Middle frontal gyrus (tissue), 1 donor: ENCODE results near the gene CRTAP.
"Not testable (repeated sequence)": the region's sequence is repeated elsewhere in the genome, so short reads cannot be mapped to it uniquely, and the experiment has no call there.

ENCODE experiments used
- DNase-seq: peaks from one replicate; pipeline ENCODE4 v3.0.0-alpha.2; 2015; ENCODE audit warnings: low spot score; ENCODE audit errors: extremely low spot score

CRTAP gene

DNA sequence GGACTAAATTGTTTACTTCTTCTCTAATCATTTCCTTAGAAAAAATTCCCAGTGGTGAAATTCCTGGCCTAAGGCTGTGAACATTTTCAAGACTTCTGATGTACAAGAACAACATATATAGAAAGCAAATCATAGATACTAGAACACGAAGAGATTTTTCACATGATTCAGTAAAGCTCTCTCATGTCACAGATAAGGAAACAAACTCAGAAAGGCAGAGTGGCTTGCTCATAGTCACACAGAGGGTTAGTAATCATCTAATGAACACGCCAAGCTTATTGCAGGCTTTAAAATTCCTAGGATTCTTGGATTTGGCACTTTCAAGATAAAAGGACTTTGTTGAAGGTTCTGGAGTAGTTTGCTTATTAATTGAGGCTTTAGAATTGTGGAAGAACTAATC lies 26.2 kb downstream of the CRTAP start:
- DNase-seq = no peak

DNA sequence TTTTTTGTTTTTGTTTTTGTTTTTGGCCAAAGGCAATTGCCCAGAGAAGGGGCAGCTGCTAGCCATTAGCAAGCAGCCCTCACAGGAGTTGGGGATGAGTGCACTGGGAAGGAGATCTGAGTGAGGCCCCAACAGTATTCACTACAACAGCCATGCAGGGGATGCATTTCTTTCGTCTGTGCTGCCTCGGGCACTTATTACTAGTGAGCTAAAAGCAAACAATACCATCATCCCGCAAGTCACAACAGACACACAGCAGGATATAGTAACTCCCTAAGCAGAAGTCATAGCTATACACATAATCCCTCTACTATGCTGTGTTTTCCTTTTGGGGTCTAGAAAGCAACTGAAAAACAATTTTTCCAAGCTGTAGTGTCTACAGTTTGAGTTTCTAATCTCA lies 27.2 kb downstream of the CRTAP start:
- no peak for DNase-seq

DNA sequence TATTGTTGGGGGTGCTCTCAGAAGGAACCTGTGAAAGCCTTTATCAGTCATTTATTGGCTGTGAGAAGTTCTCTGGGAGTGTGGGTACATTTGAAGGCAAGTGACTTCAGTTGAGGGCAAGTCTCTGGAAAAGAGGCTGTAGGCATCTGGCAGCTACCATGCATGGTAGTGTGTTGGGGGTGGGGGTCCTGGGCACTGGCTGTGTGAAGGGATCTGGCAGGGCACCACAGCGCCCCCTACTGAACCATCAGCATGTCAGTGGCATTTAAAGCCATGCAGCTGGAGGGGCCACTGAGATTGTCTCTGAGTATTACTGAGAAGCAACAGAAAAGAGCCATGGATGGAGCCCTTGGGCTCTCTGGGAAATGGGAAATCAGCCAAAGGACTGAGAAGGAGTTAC lies 30.6 kb downstream of the CRTAP start:
- DNase-seq = no peak

DNA sequence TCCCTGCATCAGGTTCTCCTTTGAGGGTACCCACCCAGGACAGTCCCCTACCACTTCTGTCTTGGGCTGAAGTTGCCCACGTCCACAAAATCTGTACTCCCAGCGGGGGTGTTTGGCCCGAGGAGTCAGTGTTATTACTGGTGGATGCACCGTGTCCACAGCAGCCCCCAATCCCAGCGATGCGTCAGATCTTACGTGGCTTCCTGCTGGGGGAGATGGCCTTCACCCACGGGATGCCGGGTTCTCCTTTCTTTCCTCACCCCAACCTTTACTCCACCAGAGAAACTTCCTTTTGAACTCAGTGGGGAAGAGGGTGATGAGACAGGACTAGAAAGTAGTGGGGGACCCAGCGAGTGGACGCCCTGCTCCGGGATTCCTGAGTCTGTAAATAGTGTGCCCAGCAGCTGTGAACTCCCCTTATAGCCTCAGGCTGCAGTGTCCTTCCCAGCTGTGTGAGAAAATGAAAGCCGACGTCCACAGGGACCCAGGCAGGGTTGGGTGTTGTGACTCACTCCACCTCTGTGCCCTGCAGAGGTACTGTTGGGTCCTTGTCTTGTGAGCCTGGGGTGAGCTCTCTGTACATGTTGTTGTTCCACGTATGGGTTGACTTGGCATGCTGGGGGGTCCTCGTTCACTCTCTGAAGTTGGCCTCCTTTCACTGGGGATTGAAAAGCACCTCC lies 31.5 kb downstream of the CRTAP start:
- no peak for DNase-seq

DNA sequence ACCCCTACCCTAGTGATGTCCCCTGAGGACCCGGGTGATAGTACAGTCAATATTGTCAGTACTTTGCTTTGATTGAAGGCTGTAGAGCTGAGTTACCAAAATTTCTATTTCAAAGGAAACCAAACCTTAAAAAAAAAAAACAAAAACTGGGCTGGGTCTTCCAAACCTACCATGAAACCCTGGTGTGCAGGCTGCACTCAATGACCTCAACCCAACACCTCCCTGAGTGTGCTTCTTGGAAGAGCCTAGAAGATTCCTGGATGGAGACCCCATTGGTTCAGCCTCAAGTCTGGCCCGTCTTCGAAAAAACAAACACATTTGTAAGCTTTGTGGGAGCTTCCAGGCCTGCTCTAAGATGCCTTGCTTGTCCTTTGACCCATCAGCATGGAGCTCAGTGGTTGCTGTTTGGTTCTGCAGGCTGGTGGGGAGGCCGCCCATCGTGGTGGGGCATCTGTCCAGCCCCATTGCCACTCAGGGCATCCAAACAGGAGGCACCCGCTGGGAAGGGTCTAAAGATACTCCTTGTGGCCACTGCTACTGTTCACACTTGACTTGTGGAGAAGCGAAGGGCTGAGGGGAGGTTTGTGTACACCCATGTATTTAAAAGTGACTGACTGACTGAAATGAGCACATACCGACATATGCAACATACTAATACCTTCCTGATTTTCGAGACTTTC lies 32.2 kb downstream of the CRTAP start:
- no peak for DNase-seq

DNA sequence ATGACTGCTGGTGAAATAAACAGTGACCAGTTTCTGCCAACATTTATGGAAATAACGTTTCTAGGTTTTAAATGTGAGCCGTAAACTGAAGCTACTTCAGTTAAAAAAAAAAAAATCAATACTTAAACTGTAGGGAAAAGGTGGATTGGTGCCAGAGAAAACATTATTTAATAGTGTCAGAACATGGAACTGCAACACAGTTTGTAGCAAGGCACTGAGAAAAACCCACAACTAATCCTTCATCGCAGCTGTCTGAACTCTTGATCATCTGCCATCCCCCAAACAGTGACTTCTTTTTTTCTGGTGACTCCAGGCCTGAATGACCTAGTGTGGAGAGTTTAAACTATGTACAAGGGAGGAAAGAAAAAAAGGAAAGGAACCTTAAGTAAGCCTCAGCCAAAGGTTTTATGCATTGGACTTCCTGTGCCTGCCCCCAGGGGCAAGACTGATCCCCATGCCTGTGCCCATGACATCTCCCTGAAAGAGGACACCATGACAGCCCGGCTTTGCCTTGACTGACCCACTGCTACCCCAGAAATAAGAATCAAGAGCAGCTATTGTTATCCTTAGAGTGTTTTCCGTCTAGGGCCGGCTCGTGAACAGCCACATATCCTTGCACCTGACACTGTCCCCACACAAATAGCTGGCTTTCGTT lies 33.1 kb downstream of the CRTAP start:
- DNase-seq = peak; percentile 62

DNA sequence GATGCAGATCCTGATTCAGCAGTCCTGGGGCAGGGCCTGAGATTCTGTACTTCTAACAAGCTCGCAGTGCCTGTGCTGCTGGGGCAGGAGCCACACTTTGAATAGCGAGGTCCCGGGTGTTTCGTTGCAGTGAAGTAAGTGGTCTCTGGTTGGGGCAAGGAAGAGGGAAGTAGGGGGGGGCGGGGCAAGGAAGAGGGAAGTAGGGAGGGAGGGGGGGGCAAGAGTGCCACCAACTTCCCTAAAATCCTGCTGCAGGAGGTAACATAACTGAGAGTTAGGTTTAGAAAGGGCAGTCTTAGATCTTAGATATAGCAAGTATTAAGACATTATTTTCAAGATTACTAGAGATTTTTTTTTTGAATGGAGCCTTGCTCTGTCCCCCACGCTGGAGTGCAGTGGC lies 35.5 kb downstream of the CRTAP start:
- no peak for DNase-seq

DNA sequence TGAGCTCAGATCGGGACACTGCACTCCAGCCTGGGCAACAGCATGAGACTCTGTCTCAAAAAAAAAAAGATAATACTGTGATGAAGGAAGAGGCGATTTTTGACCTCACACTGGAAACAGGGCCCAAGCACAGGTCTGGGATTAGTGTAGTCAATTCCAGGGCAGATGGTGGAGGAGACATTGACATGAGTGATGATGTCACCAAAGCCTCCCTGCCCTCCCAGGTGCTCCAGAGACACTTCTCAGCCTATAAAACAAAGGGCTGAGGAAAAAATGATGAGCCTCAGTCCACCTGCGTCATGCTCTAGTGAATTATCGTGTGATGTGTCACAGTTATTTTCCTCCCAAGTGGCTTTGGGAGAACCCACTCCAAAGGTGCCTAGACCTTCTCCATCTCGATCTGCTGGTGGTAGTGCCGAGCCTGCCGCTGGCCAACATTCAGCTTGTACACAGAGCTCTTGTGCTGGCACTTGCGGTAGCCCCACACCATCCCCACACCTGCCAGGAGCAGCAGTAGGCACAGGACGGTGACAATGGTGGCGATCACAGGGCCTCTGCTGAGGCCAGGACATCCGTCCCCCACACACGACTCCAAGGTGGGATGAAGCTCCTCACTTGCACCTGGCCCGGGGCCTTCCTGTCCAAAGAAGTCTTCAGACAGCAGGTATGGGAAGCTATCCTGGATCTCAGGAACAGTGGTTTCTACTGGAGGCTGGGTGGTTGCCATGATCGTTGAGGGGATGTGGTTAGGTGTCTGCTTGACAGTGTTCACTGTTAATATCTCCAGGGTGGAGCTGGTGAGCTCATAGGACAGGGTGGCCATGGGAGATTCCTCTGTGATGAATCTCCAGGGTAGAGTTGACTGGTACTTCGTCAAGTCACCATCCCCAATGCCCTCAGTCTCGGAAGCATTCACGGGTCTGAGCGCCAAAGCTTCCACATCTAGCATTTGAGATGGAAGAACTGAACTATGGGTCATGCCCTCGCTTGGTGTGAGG lies 38.8 kb downstream of the CRTAP start:
- no peak for DNase-seq

DNA sequence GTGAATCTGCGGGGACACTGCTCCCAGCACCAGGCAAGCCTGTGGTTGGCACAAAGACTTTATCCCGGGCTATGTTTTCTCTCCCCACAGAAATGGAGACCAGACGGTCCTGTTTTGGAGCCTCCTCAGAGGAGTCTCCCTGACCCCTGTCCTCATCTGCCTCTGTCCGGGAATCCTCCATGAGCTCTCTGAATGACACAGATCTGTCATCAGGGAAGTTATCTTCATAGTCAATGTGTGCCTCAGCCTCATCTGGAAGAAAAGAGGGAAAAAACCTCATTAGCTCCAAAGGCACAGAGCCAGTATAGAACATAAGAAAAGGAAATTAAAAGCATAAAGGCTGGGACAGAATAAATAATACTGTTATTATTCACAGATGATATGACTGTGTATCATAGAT lies 40.0 kb downstream of the CRTAP start:
- DNase-seq = no peak

DNA sequence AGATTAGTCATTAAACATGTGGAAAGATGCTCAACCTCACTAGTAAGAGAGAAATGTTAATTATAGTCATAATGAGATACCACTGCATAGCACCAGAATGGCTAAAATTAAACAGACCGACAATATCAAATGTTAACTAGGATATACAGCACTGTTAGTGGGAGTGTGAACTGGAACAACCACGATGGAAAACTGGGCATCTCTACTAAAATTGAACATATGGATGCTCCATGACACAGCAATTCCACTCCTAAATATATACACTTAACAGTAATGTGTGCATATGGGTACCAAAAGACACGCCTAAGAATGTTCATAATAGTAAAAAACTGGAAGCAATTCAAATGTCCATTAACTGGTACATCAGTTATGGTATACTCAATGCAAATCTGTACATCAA lies 41.5 kb downstream of the CRTAP start:
- peak; percentile 22 for DNase-seq

DNA sequence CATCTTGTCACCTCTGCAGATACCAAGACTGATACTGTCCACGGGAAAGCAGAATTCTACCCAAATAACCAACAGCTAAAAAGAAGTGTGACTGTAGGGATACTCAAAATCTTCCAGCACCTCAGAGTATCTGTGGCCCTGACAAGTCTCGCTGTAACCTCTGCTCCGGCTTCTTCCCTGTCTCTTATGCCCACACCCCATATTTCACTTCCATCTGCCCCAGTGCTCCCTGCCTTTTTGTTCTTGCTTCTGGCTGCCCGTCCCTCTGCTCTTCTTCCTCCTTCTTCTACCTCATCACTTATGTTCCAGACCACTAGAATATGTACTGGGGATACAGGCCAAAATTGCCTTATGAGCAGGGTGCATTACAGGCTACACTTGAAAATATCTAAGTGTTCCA lies 45.4 kb downstream of the CRTAP start:
- DNase-seq = no peak

DNA sequence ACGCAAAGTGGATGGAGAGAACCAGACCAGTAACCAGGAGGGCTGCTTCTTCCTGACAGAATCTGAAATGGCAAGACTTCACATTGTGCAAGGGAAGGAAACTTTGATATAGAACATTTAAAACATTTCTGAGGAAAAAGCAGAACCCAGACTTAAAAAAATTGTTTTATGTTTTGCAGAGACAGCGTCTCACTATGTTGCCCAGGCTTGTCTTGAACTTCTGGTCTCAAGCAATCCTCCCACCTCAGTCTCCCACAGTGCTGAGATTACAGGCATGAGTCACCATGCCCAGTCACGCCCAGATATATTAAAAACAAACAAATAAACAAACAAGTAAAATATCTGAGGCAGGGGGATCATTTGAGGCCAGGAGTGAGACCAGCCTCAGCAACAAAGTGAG lies 46.2 kb downstream of the CRTAP start:
- no peak for DNase-seq

DNA sequence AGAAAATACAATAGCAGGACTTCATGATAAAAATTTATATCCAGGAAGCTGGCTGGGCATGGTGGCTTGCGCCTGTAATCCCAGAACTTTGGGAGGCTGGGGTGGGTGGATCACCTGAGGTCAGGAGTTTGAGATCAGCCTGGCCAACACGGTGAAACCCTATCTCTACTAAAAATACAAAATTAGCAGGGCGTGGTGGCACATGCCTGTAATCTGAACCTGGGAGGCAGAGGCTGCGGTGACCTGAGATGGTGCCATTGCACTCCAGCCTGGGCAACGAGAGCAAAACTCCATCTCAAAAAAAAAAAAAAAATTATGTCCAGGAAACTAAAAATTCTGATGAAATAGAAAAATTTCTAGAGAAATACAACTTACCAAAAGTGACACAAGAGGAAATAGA lies 48.8 kb downstream of the CRTAP start:
- DNase-seq = not testable (repeated sequence)

DNA sequence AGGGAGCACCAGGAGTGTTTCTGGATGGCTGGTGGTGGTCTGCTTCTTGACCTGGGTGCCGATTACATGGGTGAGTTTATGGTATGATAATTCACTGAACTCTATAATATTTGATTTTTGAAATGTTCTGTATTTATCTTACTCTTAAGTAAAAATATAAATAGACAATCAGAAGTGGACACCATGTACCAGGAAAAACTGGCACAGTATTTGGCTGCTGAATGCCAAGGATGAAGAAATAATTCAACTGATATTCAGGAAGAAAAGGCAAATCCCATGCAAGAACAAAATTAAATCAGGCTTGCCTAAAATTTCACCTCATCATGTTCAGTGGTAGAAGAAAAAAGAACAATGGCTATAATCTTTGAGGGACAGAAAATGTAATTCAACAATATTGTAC lies 51.6 kb downstream of the CRTAP start:
- no peak for DNase-seq

DNA sequence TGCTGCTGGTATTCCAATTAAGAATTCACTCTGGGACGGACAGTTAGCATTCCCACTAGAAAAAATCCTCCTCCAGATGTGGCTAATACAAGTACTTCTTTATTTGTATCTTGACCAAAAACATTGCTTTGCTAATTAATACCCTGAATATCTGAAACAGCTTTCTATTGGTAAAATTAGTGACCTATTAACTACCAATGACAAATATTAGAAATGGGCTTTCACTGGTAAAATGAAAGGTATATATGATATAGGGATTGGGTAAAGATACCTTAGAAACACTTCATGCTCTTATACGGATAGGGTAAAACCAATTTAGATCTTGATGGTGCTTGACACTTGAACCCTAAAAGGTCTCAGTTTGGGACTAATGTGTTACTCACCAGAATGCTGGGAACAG lies 52.3 kb downstream of the CRTAP start:
- DNase-seq = no peak

DNA sequence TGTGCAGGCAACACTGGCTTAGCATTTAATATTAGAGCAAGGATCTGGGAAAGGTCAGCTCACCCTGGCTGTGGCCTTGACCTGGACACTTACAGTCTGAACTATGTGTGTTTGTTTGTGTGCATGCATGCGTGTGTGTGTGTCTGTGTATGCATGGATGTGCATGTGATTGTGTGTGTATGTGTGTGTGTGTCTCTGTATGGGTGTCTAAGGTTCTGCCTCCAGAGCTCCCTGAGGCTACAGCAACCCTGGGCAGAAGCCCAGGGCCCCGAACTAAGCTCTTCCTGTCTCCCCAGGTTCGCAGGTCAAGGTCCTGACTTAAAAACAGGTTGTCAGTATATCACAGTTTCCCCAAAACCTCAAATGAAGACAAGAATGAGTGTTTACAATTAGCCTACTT lies 53.5 kb downstream of the CRTAP start:
- DNase-seq = no peak

DNA sequence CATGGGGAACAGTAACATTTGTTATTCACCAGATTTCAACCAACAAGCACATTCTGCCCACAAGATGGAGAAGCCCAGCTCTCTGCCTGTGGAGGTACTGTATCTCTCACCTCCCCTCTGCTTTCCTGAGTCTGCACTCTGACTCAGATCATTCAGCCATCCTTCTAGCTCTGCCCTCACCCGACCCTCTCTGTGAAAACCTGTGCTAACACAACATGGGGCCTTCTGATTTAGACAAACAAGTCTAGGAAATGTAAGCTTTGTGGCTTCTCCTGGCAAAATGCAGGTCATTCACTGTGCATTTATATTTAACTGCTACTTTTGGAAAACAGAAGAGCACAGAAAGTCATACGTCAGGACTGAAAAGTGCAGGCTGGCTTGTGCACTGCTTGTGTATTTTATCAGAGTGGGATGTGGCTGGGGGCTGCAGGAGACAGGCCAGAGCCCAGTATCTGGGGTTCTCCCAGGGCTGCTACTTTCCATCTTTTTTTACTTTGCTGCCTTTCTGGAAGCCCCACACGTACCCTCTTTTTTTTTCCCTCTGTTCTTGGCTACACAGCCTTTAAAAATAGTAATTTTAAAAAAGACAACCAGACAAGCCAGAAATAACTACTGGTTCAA lies 54.0 kb downstream of the CRTAP start:
- DNase-seq = no peak

DNA sequence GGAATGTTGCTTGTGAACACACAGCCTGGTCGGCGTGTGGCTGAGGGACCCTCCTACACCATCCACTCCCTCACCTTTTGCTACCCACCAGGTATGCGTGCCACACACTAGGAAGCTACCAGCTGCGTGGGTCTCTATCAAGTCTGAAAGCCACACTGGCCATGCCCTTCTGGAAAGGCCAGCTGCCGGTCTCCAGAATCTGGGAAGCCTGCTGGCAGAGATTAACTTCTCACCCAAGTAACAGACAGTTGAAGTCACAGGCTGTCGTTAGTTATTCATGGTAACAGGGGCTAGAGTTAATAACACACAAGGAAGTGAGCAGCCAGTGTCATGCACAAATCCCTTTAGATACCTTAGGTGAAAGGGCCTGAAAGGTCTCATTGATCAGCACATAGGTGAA lies 56.7 kb downstream of the CRTAP start:
- no peak for DNase-seq

DNA sequence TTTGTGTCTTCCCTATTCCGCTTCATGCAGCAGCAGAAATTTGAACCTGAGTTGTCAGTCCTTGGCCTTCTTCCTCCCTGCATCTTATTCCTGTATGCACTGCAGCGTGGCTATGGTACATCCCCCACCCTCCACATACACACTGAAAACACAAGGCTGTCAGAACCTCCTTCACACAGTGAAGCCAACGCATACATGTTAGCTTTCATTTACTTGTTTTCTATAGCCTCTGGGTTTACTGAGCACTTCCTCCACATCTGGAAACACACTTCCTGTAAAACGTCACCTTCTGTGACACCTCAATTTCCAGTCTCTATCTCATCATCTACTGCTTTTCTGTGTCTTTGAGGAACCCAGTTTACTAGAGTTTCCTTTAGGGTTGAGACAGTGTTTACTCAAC lies 57.8 kb downstream of the CRTAP start:
- no peak for DNase-seq

DNA sequence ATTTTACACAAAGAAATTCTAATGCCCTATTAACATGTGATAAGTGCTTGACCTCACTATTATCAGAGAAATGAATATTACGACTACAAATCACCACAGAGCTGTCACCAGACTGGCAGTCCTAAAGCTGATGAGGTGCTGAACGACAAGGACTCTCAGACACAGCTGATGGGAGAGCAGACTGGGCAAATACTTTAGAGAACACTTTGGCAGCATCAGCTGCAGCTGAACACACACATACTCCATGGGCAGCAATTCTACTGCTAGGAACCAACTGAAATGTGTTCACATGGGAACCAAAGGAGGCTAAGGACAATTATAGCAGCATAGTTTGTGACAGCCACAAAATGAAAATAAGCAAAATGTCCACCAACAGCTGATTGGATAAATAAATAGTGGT lies 59.3 kb downstream of the CRTAP start:
- DNase-seq = no peak

DNA sequence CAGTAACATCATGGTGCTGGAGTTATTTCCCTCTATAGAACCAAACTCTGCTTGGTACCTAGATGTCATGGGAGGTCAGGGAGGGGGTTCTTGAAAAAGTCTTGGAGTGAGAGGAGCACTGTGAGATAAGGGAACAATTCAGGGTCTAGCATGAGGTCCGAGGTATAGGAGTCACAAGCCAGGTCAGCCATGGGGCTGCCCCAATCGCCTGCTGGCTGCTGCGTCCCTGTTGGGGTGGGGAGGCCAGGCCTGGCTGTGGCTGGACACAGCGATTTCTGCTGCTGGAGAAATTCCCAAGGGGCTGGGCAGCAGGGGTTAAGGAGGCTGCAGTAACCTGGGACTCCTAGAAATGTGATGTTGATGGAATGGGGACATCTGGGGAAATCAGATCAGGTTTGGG lies 59.9 kb downstream of the CRTAP start:
- DNase-seq = no peak
